ENCODE measurements around the gene STAC.
"Not testable (repeated sequence)": the region's sequence is repeated elsewhere in the genome, so short reads cannot be mapped to it uniquely, and the experiment has no call there.

Gene STAC

DNA sequence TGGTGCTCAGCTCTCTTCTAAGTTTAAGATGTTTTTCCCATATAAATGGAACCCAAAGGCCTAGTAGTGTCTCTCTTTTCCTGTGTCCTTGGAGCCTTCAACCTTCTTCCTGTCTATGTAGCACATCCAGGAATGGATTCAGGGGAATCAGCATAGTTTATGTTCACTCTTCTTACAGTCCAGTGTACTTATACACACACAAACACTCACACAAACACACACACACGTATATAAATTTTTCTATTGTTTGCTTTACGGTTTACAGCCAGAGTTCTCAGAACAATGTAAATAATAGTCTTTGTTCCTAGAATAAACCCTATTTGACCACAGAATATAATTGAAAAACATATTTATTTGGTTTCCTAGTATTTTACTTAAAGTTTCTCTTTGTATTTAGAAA, 36.9 kb downstream of the STAC start:
- FAIRE-seq = no peak

DNA sequence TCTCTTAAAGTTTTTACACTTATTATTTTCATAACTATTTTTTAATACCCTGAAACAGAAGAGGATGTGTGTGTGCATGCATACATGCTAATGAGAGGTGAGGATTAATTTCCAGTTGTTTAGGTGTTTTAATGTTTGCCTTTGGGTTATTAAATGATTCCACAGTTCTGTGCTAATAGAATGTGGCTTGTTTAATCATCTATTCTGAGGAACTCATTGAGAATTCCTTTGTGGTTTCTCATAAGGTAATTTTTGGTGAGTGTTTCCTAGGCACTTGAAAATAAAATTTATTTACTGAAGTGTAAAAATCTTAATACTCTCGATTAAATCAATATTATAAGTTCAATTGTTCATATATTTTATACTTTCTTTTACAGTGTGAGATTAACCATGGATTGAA, 38.0 kb downstream of the STAC start:
- FAIRE-seq = no peak

DNA sequence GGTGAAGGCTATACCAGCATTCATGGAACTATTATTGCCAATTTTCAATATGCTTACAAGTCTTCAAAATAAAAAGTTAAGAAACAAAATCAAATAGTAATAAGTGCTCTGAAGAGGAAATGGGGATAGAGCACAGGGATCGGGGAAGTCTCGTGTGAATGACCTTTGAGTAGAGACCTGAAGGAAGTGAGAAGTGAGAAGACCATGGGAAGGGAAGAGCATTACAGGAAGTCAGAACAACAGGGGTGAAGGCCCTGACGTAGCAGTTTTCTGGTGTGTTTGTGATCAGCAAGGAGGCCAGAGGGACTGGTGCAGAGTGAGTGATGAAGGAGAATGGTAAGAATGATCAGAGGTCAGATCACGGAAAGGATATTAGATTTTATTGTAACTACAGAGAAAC, 48.1 kb downstream of the STAC start:
- no peak for FAIRE-seq

DNA sequence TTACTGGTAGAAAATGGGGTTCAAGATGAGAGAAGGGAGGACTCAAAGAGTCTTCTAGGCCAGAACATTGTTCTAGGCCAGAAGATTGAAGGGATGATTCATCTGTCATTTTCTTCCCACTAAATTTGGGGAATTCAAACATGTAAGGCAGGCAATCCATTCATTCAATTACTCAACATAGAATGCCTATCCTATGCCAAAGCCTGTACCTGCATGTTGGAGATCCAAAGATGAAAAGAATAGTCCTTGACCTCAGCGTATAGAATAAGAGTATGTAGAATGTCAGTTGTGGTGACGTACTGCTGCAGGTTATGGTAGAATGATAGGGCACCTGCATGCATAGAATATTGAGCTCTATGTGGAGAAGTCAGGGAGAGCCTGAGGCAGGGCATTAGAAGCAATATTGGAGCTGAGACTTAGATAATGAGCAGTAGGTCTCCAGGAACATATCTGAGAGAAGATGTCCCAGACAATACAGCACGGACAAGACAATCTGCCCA, 49.7 kb downstream of the STAC start:
- FAIRE-seq = no peak

DNA sequence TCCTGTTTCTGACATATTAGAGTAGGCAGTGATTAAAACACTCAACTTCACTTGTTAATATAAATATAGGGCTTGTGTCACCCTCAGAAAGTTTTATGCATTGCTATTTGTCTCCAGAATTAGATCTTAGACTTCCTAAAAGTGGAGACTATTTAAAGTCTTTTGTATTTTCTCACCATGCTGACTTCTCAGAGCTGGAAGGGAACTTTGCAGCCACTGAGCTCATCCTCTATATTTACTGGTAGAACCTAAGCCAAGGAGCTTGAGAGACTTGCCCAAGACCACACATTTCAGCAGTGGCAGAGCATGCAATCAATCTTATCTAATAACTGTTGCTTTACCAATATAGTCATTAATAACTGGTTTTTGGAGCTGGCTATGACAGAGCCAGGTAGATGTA, 53.2 kb downstream of the STAC start:
- FAIRE-seq = no peak

DNA sequence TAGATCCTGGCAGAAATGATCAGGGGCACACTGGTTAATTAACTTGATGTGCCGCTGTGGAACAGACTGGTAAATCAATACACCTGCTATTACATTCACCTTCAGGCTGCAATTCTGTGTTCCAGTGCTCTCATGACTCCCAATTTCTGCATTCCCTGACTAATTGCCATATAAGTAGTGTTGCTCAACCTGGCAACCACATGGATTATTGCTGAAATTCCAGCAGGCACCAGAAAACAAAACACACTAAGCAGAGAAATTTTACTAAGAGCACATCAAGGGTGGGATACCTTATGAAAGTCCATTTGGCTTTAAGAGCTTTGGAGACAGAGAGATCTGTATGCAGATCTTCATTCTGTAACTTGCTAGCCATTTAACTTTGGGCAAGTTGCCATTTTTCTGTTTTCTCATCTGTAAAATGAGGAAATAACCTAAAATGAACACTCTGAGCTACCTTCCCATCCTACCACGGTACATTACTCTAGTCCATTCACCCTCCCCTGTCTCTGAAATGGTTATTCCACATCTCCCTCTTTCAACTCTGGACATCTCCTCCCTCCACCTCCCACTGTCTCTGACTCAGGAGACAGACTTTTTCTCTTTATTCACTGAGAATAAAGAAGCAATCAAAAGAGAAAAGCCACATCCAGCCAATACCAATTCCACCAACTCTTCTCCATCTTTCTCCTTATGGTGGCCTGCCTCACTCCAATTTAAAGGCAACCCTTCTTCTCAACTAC, 54.6 kb downstream of the STAC start:
- FAIRE-seq = no peak

DNA sequence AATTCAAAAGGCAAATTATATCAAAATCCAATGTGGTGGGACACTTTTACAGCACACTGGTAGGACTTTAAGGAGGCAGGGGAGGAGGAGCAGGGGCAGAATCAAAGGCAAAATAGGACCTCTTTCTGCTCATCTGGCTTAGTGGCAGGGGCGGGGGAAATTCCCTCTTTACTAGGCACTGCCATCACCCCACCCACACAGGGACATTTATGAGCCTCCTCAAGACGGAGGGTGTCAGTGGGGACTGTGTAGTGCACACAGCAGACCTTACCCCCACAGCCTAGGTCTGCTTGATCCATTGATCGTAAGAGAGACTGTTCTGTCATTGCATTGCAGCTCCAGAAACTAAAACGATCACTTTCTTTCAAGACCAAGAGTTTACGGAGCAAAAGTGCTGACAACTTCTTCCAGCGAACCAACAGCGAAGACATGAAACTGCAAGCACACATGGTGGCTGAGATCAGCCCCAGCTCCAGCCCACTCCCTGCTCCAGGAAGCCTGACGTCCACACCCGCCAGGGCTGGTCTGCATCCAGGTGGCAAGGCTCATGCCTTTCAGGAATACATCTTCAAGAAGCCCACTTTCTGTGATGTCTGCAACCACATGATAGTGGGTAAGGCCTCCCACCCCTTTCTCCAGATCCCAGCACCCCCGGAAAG, 62.9 kb downstream of the STAC start:
- no peak for FAIRE-seq

DNA sequence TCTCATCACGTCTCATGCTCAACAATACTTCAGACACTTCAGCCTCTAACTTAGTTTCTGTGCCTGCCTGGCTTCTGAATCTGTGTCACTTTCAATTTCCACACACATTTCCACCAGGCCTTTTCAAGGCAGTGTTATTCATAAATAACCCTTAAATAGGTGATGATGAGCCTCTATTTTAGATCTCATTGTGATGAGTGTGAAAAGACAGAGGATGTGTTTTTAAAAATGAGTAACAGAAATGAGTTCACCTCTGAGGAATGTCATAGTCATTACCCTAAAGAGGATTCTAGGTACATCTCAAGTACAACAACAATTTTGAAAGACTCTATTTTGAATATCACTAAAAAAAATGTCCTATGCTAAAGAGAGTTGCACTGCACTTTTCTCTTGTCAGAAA, 64.6 kb downstream of the STAC start:
- FAIRE-seq = no peak

DNA sequence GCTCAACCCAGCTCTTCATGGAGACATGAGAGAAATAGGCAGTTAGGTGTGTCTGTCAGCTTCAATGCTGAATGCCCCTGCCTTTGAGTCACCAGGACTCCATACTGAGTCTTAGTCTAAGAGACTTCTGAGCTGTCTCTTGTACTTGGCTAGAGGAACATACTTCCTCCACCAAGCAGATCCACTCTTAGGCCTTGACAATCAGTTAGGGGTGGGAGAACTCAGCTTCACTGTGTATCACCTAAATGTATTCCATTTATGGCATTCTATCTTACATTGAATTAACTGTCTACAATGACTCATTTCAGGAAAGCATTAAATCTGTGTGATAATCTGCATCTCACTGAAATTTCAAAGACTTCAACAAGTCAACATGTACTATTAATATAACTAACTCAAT, 66.0 kb downstream of the STAC start:
- no peak for FAIRE-seq

DNA sequence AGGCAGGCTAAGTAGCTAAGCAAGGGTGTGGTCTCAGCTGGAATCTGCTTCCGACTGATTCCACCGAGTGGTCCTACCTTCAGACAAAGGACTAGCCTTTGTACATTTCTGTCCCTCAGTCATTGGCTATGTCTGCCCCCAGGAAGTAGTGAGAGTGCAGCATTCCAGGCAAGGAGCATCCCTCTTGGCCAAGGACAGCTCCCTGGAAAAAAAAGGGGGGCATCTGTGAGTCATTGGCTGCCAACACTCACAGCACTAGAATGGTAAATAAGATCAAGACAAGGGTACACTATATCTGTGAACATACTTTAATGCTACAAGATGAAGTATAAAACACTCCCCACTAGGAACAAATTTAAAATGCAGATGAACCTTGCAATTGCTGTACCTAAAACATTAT, 66.8 kb downstream of the STAC start:
- no peak for FAIRE-seq

DNA sequence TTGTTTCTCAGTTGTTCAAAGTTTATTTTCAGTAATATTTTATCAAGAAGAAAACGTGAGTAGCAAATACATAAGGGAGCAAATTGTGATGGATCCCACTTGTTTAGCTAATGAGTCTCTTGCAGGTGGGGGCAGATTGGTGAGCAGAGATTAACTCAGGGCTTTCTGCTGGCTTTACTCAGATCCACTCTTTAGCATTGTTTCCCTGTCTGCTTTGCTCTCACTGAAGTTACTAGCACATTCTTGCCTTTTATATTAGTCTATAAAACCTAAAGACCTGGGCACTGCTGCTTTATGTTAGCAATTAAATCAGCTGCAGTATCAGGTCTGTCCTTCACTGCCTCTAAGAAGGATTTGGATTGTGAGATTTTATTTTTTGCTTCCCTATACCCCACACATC, 71.5 kb downstream of the STAC start:
- no peak for FAIRE-seq

DNA sequence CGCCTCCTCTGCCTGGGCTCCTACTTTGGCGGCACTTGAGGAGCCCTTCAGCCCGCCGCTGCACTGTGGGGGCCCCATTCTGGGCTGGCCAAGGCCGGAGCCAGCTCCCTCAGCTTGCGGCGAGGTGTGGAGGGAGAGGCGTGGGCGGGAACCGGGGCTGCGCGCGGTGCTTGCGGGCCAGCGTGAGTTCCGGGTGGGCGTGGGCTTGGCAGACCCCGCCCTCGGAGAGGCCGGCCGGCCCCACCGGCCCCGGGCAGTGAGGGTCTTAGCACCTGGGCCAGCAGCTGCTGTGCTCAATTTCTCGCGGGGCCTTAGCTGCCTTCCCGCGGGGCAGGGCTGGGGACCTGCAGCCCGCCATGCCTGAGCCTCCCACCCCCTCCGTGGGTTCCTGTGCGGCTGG, 72.9 kb downstream of the STAC start:
- FAIRE-seq = not testable (repeated sequence)

DNA sequence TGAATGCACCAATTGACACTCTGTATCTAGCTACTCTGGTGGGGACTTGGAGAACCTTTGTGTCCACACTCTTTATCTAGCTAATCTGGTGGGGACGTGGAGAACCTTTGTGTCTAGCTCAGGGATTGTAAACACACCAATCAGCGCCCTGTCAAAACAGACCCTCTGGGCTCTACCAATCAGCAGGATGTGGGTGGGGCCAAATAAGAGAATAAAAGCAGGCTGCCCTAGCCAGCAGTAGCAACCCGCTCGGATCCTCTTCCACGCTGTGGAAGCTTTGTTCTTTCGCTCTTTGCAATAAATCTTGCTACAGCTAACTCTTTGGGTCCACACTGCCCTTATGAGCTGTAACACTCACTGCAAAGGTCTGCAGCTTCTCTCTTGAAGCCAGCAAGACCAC, 73.6 kb downstream of the STAC start:
- not testable (repeated sequence) for FAIRE-seq

DNA sequence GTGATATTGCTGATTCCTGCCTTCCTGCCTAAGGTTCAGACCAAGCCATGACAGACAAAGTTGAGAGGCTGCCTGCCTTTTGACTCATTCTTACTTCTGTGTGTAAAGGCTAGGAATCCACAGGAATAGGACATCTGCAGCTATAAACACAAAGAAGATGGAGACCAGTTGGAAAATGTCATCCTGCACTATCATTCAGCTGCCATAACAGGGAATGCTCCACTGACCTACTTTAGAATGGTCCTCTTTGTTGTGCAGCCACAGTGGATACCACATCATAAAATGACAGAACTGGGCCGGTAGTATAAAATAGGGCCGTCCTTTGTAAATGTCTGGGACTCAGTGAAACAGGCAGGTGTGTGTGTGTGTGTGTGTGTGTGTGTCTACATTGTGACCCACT, 75.1 kb downstream of the STAC start:
- no peak for FAIRE-seq

DNA sequence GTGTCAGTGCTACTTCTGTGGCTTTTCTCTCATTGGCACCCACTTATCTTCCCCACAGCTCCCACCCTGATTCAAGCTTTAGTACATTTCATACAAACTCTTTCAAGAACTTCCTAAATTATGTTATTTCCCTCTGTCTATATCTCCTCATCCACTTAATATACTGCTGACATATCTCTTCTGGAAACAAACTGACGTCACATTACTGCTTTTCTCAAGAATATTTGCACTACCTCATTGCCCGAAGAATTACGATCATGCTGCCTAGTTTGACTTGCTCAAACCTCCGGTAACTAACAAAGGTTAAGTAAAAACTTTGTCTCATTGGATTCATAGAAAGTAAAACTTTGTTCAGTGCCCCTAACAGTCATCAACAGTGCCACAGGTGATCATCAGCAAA, 76.5 kb downstream of the STAC start:
- FAIRE-seq = no peak

DNA sequence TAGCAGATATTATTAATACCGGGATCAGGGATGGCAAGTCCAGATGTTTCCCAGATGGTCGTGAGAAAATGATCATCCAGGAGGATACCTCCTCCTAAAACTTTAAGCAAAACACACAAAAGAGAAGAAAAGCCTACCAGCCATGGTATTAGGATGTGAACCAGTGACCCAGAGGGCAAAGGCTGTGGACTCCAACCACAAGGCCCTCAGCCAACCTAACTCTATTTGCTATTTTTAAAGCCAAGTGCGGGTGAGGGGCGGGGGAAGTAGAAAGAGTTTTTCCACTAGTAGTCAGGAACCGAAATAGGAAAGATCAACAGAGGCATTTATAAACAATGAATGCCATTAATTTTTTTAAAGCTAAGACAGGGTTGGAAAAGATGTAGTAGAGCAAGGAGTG, 77.4 kb downstream of the STAC start:
- no peak for FAIRE-seq

DNA sequence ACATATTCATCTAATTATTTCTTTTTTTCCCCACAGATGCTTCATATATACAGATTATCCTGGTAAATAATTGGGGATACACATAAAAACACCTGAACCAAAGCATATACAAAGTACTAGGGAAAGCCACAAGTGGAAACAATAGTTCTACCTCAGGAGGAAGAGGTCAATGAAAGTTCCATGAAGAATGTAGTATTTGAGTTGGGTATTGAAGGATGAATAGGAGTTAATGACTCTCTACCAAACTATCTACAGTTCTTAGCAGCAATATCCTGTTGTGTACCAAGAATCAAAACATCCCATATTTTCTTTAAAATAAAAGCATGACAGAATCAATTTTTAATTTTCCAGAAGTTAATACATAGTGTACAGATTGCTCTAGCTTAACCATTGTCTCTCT, 78.9 kb downstream of the STAC start:
- FAIRE-seq = no peak

DNA sequence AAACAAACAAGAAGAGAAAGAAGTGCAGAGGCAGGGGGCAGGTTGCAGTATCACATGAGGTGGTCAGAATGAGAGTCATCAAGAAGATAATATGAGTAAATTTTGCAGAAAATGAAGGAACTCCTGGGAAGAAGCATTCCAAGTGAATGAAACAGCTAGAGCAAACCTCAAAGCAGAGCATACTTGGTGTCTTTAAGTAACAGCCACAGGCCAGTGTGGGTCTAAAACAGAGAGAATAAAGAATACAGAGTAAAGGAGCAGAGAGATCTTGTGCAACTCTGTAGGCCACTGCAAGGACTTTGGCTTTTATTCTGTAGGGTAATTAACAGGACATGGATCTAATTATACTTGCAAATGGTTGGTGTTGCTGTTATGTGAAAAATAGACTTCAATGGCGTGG, 81.3 kb downstream of the STAC start:
- no peak for FAIRE-seq

DNA sequence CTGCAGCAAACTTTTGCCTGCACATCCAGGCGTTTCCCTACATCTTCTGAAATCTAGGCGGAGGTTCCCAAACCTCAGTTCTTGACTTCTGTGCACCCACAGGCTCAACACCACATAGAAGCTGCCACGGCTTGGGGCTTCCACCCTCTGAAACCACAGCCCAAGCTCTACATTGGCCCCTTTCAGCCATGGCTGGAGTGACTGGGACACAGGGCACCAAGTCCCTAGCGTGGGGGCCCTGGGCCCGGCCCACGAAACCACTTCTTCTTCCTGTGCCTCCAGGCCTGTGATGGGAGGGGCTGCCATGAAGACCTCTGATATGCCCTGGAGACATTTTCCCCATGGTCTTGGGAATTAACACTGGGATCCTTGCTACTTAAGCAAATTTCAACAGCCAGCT, 91.7 kb downstream of the STAC start:
- FAIRE-seq = not testable (repeated sequence)

DNA sequence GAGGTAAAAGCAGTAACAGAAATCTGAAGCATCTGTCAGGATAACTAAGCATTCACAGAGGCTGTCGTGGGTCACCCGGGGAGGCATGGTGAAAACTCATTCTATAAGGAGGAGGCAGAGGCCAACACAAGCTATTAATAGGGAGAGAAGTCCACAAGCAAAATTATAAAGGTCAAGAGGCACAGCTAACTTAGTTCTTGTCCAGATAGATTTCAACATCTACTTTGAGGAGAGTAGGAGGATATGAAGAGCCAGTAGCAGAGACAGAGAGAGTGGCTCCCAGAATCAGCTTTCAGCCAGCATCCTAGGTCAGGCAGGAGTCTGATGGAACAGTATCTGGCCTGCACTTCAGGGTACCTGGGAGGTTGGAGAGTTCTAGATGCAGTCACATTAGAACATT, 95.3 kb downstream of the STAC start:
- no peak for FAIRE-seq

DNA sequence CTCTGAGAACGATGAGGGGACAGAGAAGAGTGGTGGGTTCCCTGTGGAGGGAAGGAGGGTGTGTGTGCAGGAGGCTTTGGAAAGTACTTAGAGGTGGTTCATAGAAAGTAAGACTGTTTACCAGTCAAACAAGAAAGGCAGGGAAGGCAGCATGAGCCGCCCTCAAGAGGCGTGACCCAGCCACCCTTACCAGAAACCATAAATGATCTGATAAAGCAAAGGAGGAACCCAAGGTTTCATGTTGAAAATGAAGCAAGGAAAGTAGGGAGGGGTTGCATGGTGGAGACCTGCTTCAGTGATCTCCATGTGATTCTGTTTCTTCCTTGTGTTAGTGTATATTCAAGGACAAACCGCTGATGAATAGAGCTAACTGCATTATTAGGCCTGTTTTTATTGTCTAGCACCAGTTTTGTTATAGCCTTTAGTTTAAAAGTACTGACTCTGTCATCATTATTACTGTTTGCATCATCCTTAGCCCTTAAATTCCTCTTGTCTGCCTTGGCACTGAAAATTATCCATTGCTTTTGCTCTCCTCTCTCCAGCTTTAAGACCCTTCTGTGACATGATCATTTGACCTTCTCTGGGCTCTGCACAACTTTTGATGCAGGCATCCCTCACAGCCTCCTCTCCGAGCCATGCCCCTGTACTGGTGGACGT, 96.1 kb downstream of the STAC start:
- FAIRE-seq = no peak

DNA sequence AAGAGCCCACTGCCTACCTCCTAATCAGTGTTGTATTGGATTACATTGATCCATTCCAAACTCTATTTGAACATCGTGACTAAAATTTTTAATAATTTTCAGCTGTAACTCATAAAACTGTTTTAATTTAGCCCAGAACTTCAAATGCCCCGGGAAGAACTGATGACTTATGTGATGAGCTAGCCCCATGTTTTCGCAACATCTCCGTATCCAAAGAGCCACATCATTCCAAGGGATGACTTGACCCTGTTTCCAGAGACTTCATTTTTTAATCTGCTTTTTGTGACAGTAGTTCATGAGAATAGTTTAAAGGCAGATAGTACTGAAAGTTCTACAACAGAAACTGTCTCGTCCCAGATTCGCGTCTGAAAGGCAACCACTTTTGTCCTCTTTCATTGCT, 97.4 kb downstream of the STAC start:
- no peak for FAIRE-seq

DNA sequence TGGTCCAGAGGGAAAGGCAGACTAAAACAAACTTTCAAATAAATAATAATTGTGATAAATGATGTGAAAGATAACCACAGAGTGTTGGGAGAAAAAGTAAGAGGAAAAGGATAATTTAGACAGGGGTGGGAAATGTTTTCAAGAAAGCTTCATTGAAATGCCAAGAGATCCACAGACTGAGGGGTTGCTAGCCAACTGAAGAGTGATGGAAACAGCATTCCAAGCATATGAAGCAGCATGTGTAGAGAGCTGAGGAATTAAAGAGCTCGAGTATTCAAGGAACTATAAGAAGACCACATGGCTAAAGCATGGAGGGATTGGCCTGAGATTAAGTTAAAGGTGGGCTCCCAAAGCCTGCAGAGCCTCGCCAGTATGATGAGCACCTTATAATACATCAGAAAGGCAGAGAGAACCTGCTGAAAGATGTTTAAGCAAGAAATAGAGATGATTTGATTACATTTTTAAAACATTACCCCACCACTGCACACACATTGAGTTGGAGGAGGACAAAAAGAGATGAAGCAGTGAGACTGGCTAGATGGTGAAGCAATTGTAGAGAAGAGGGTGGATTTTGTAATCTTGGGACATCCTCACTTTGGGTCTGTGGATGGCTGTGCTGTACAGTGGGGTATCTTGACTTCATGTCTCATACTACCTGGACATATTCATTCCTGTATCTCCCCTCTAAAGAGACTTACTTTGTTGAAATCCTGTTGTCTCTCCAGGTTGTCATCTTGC, 100.8 kb downstream of the STAC start:
- no peak for FAIRE-seq

DNA sequence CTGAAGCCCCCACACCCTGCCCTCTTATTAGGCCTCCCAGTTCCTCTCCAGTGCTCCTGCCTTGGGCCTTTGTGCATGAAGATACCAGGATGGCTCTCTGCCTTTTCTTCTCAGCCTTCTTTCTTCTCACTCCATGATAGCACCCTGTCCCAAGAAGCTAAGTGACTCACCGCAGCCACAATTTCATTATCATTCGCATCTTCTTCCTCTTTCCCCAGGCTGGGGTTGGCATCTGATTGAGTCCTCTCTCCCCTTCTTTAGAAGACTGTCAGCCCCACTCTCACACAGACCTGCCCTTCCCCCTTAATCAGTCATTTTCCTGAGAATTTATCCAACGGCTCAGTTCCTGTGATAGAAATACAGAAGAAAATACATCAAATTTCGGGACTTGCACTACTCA, 102.0 kb downstream of the STAC start:
- no peak for FAIRE-seq
